NCI-H524 (cell line): ENCODE measurements around the gene TCIRG1.
"Not testable (repeated sequence)": the region's sequence is repeated elsewhere in the genome, so short reads cannot be mapped to it uniquely, and the experiment has no call there.

ENCODE experiments used
- DNase-seq, 2 experiments: peaks; one replicate each; lab custom pipeline; 2025; lab: John Stamatoyannopoulos, UW

TCIRG1 gene

GRCh38 chr11:68083517-68083916 lies 44.7 kb downstream of the TCIRG1 start:
- no peak for DNase-seq

DNA sequence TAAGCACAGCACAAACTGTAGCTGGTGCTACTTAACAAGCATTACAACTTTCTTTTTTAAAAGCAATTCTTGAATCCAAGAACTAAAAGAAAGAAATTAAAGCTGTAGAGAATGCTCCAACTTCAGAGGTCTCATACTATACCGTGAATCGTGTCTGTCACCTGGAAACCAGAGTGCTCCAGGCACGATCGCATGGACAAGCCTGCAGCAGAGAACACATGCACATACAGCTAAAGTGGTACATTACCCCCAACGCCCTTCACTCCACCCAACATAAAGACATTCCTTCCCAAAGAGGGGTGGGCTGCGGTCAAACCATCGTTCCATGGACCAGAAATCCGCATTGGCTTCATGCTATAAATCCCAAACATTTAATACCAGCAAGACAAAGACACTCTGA lies 50.9 kb downstream of the TCIRG1 start:
- DNase-seq, result no peak

GRCh38 chr11:68090287-68090686 lies 51.5 kb downstream of the TCIRG1 start:
- DNase-seq, result no peak

DNA sequence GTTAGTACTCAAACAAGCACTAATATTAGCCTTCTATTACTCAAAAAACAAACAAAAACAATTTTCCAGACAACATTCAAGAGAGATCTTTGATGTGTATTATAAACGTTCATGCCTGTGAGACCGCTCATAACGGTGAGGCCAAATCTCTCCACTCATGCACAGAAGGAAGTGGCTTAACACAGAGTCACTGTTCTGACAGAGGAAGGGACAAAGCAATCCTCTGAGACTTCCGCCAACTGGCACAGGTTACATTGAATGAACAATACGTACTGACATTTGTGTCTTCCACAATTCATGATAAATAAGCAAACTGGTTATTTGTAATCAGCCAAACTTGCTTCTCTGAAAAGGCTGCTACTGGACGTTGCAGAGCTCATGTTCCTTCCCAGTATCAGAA lies 51.9 kb downstream of the TCIRG1 start:
- DNase-seq, result no peak

- DNase-seq, result no peak
Observed at GRCh38 chr11:68092411-68092810, 53.6 kb downstream of the TCIRG1 start.

- DNase-seq, result not testable (repeated sequence)
Observed at GRCh38 chr11:68092946-68093345, 54.1 kb downstream of the TCIRG1 start.

GRCh38 chr11:68093565-68093964 lies 54.7 kb downstream of the TCIRG1 start:
- DNase-seq, result no peak

GRCh38 chr11:68096962-68097361 lies 58.1 kb downstream of the TCIRG1 start:
- no peak for DNase-seq

GRCh38 chr11:68099057-68099456 lies 60.2 kb downstream of the TCIRG1 start:
- no peak for DNase-seq

DNA sequence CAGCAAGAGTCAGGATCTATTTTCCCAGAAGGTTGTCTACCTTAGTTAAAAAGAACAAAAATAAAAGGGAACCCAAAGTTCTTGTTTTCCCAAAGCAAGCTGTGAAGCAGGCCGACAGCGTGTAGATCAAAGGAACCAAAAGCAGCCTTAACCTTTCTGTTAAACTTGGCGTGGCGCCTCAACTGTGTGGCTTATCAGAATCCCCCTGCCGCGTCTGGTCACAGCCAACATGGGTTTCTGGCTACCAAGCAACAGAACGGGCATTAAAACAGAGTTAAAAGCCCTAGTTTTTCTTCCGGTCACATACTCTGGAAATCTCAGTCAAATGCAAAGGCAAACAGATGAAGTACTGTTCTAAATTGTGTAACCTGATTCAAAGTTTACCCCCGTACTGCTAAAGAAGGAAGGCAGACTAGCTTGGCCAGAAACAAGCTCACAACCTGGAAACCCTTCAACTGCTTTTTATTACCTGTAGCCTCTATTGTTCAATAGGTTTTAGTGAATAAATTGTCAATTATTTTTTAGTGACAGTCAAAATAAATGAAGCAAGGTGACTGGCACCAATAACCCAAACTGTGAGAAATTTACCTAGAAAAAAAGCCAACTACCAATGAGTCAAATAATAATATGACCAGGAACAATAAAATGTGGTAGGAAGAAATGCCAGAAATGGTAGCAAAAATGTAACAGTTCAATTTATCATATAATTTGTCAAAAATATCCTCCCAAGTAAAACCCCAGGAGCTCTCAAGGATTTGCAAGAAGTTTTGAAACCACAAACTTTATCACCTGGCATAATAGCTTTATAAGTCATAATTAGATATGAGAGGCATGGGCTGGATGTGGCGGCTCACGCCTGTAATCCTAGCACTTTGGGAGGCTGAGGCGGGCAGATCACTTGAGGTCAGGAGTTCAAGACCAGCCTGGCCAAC lies 60.9 kb downstream of the TCIRG1 start:
- DNase-seq, result no peak
